Neural progenitor cell (in vitro differentiated cells): ENCODE results near the gene GLP2R. TPM values are rescaled to one million over a fixed set of nuclear protein-coding genes. Genes with fewer than 3 reads are reported as not detected.

Experiments used
- DNase-seq: peaks from one replicate; pipeline ENCODE4 v3.0.0-alpha.2; 2016; ENCODE audit warnings: low spot score
- H2AFZ ChIP-seq: fragments of 200-600 bp; sonication (generic); replicated peaks from 2 replicates; pipeline ENCODE4 v1.6.1; 2016; ENCODE audit warnings: antibody characterized with exemption
- H3F3A ChIP-seq: fragments of 200-600 bp; sonication (generic); 2 replicates; pipeline ENCODE4 v1.6.1; 2016; ENCODE audit warnings: antibody characterized with exemption, low read depth
- H3K27ac ChIP-seq: fragments of 200-600 bp; sonication (generic); 2 replicates; pipeline ENCODE4 v1.5.1; 2016; ENCODE audit warnings: mild to moderate bottlenecking
- H3K27me3 ChIP-seq: fragments of 200-600 bp; sonication (generic); 2 replicates; pipeline ENCODE4 v1.6.1; 2016; ENCODE audit warnings: mild to moderate bottlenecking, moderate library complexity
- H3K36me3 ChIP-seq: fragments of 200-600 bp; sonication (generic); 2 replicates; pipeline ENCODE4 v1.5.1; 2016
- H3K4me1 ChIP-seq: fragments of 200-600 bp; sonication (generic); 2 replicates; pipeline ENCODE4 v1.6.1; 2016; ENCODE audit warnings: mixed run types
- H3K4me2 ChIP-seq: fragments of 200-600 bp; sonication (generic); 2 replicates; pipeline ENCODE4 v1.6.1; 2016
- H3K4me3 ChIP-seq: fragments of 200-600 bp; sonication (generic); 2 replicates; pipeline ENCODE4 v1.5.1; 2016
- H3K79me2 ChIP-seq: fragments of 200-600 bp; sonication (generic); 2 replicates; pipeline ENCODE4 v1.6.1; 2016; ENCODE audit warnings: low read depth
- H3K9ac ChIP-seq: fragments of 200-600 bp; sonication (generic); 2 replicates; pipeline ENCODE4 v1.6.1; 2016
- H3K9me3 ChIP-seq: fragments of 200-600 bp; sonication (generic); 2 replicates; pipeline ENCODE4 v1.5.1; 2016; ENCODE audit warnings: low read depth
- H4K20me1 ChIP-seq: fragments of 200-600 bp; sonication (generic); 2 replicates; pipeline ENCODE4 v1.6.1; 2016; ENCODE audit warnings: low read depth
- H3K27ac Mint-ChIP-seq: 3 replicates; pipeline ENCODE4 v1.8.0; 2021; ENCODE audit warnings: mixed read lengths
- H3K27me3 Mint-ChIP-seq: 2 replicates; pipeline ENCODE4 v1.8.0; 2022; ENCODE audit warnings: low read depth, mild to moderate bottlenecking, inconsistent platforms, moderate library complexity, mixed read lengths; ENCODE audit not compliant: insufficient read depth
- H3K36me3 Mint-ChIP-seq: 3 replicates; pipeline ENCODE4 v1.8.0; 2021; ENCODE audit warnings: mixed read lengths
- H3K4me1 Mint-ChIP-seq: 3 replicates; pipeline ENCODE4 v1.8.0; 2021; ENCODE audit warnings: mixed read lengths
- H3K4me3 Mint-ChIP-seq: 3 replicates; pipeline ENCODE4 v1.8.0; 2021; ENCODE audit warnings: mild to moderate bottlenecking, moderate library complexity, mixed read lengths
- H3K9me3 Mint-ChIP-seq: 3 replicates; pipeline ENCODE4 v1.8.0; 2020; ENCODE audit warnings: mixed read lengths
- CTCF ChIP-seq: fragments of 200-600 bp; sonication (generic); IDR thresholded peaks from 2 replicates; pipeline ENCODE4 v1.5.1; 2017; ENCODE audit warnings: antibody characterized with exemption, mild to moderate bottlenecking
- EZH2 ChIP-seq: fragments of 200-600 bp; sonication (generic); IDR thresholded peaks from 2 replicates; pipeline ENCODE4 v1.6.1; 2017; ENCODE audit warnings: antibody characterized with exemption, mild to moderate bottlenecking, moderate library complexity
- EZH2phosphoT487 ChIP-seq: fragments of 200-600 bp; sonication (generic); IDR thresholded peaks from 2 replicates; pipeline ENCODE4 v1.6.1; 2017; ENCODE audit warnings: antibody characterized with exemption
- total RNA-seq: library from RNA; depleted of rRNA; stranded (reverse); fragments of >200 nt; gene quantifications from 2 replicates; pipeline ENCODE4 v1.2.3, GENCODE V29; 2015; ENCODE audit warnings: low replicate concordance

Gene GLP2R
- total RNA-seq, 1 donor from 2014 or later = not detected

GRCh38 chr17:9908649-9909042, 82.9 kb downstream of the GLP2R start:
- Histone ChIP-seq H3K4me2 (peak overlapping the region; percentile 38), H3K9me3 (no peaks in the 10 kb centered on the region), H3K27ac (no peak overlapping the region), H3K4me1 (peaks cover 11% of the 10 kb centered on the region), H3K9ac (no peak overlapping the region), H3K4me3 (no peak overlapping the region), H3K36me3 (no peaks in the 10 kb centered on the region), H4K20me1 (no peaks in the 10 kb centered on the region), H3F3A (no peaks in the 10 kb centered on the region), H3K27me3 (no peaks in the 10 kb centered on the region), H3K79me2 (no peaks in the 10 kb centered on the region), H2AFZ (no peak overlapping the region)
- H3K27ac Mint-ChIP-seq = no peak overlapping the region
- no peak for TF ChIP-seq EZH2
- TF ChIP-seq EZH2phosphoT487 = no peak
- no peak for TF ChIP-seq CTCF
- peaks cover 3% of the 10 kb centered on the region for H3K36me3 Mint-ChIP-seq
- peaks cover 10% of the 10 kb centered on the region for H3K27me3 Mint-ChIP-seq
- peaks cover 21% of the 10 kb centered on the region for H3K4me1 Mint-ChIP-seq
- DNase-seq = no peak
- peaks cover 9% of the 10 kb centered on the region for H3K9me3 Mint-ChIP-seq
- H3K4me3 Mint-ChIP-seq = no peak overlapping the region

GRCh38 chr17:9911089-9911488, 85.4 kb downstream of the GLP2R start:
- Histone ChIP-seq H3K9me3 (no peaks in the 10 kb centered on the region), H3K27ac (no peak overlapping the region), H3F3A (no peaks in the 10 kb centered on the region), H3K27me3 (no peaks in the 10 kb centered on the region), H4K20me1 (no peaks in the 10 kb centered on the region), H3K79me2 (no peaks in the 10 kb centered on the region), H3K4me2 (no peak overlapping the region), H3K36me3 (no peaks in the 10 kb centered on the region), H3K4me3 (no peak overlapping the region), H3K9ac (no peak overlapping the region), H3K4me1 (peaks cover 11% of the 10 kb centered on the region), H2AFZ (no peak overlapping the region)
- Mint-ChIP-seq H3K4me1 (peaks cover 21% of the 10 kb centered on the region), H3K27ac (peak overlapping the region; percentile 66), H3K36me3 (peaks cover 7% of the 10 kb centered on the region), H3K27me3 (peaks cover 8% of the 10 kb centered on the region), H3K4me3 (no peak overlapping the region), H3K9me3 (peaks cover 4% of the 10 kb centered on the region)
- DNase-seq = no peak
- no peak for TF ChIP-seq CTCF
- no peak for TF ChIP-seq EZH2phosphoT487
- no peak for TF ChIP-seq EZH2

GRCh38 chr17:9912121-9913099, 86.7 kb downstream of the GLP2R start:
- H3K36me3 ChIP-seq = no peaks in the 10 kb centered on the region
- no peaks in the 10 kb centered on the region for H3K9me3 ChIP-seq
- DNase-seq = no peak
- no peak overlapping the region for H3K4me2 ChIP-seq
- H3K27me3 ChIP-seq = no peaks in the 10 kb centered on the region
- H3K27ac ChIP-seq = no peak overlapping the region
- no peaks in the 10 kb centered on the region for H3K79me2 ChIP-seq
- H3K9me3 Mint-ChIP-seq = peaks cover 4% of the 10 kb centered on the region
- no peak overlapping the region for H3K9ac ChIP-seq
- TF ChIP-seq EZH2 = no peak
- no peak for TF ChIP-seq CTCF
- TF ChIP-seq EZH2phosphoT487 = no peak
- H3K4me1 Mint-ChIP-seq = peaks cover 21% of the 10 kb centered on the region
- H2AFZ ChIP-seq = no peak overlapping the region
- no peak overlapping the region for H3K27ac Mint-ChIP-seq
- no peaks in the 10 kb centered on the region for H4K20me1 ChIP-seq
- no peak overlapping the region for H3K4me3 Mint-ChIP-seq
- H3K4me1 ChIP-seq = peaks cover 11% of the 10 kb centered on the region
- H3K36me3 Mint-ChIP-seq = peaks cover 7% of the 10 kb centered on the region
- no peaks in the 10 kb centered on the region for H3F3A ChIP-seq
- no peak overlapping the region for H3K4me3 ChIP-seq
- H3K27me3 Mint-ChIP-seq = peaks cover 6% of the 10 kb centered on the region
